Activated CD4-positive, alpha-beta memory T cell treated with anti-CD3 and anti-CD28 coated beads, Interleukin-2, amount 10 ng/mL, durations not matched to agents 7 days and 5 days (primary cell): ENCODE data around the gene AP2B1. TPM values are rescaled to one million over a fixed set of nuclear protein-coding genes. Genes with fewer than 3 reads are reported as not detected.

ENCODE experiments used
- CTCF ChIA-PET: fragments of 350-600 bp; sonication (Branson Sonifier 250); formaldehyde crosslinking; loops from one replicate; lab custom pipeline; 2021; ENCODE audit warnings: antibody characterized with exemption, inconsistent platforms; lab: Charles Lee
- POLR2A ChIA-PET: fragments of 350-600 bp; sonication (Branson Sonifier 250); formaldehyde crosslinking; loops from one replicate; lab custom pipeline; 2021; ENCODE audit warnings: antibody characterized with exemption; lab: Charles Lee
- DNase-seq: peaks from one replicate; pipeline ENCODE4 v3.0.0-alpha.2; 2020
- H3K27ac Mint-ChIP-seq: one replicate; pipeline ENCODE4 v1.8.0; 2021; ENCODE audit warnings: mild to moderate bottlenecking, mixed read lengths
- H3K27me3 Mint-ChIP-seq: one replicate; pipeline ENCODE4 v1.8.0; 2021; ENCODE audit warnings: mixed read lengths
- H3K36me3 Mint-ChIP-seq: one replicate; pipeline ENCODE4 v1.8.0; 2021; ENCODE audit warnings: low read depth, mixed read lengths
- H3K4me1 Mint-ChIP-seq: one replicate; pipeline ENCODE4 v1.8.0; 2021; ENCODE audit warnings: mixed read lengths
- H3K4me3 Mint-ChIP-seq: one replicate; pipeline ENCODE4 v1.8.0; 2021; ENCODE audit warnings: mild to moderate bottlenecking, mixed read lengths
- H3K9me3 Mint-ChIP-seq: one replicate; pipeline ENCODE4 v1.8.0; 2021; ENCODE audit warnings: mixed read lengths
- total RNA-seq, 2 experiments: library from RNA; stranded (reverse); gene quantifications; one replicate each; pipeline ENCODE4 v1.2.3, GENCODE V29; 2021

AP2B1 gene
- total RNA-seq, 2 experiments from 2014 or later, result 196 to 203 TPM

DNA sequence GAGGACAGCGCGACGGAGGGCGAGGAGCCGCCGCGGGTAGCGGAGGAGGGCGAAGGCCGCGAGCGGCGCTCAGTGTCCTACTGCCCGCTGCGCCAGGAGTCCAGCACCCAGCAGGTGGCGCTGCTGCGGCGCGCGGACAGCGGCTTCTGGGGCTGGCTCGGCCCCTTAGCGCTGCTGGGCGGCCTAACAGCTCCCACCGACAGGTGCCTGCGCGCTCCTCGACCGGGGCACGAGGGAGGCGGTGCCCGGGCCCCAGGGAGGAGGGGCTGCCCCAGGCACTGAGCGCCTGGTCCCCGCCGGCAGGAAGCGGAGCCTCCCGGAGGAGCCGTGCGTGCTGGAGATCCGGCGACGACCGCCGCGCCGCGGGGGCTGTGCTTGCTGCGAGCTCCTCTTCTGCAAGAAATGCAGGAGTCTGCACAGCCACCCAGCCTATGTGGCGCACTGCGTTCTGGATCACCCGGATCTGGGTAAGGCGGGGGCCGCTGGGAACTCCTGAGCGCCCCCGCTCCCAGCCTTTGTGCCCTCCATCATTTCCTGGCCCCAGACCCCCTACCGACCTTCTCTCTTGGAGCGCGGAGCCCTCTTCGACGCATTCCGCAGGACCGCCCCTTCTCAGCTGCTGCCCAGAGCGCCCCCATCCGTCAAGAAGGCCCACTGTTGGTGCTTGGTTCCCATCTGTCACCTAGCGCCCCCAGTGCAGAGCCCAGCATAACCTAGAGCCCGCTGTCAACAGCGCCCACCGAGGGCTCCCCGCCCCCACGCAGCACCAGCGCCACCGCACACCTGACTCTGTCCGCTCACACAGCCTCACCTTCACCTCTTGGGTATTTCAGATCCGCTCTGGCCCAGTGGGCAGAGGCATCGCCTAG lies 177.2 kb downstream of the AP2B1 start:
- H3K36me3 Mint-ChIP-seq, result no peaks in the 10 kb centered on the region
- no peaks in the 10 kb centered on the region for H3K9me3 Mint-ChIP-seq
- ChIA-PET POLR2A (interaction anchor here (0.8 to 7.6 kb wide), 6 partner anchors 21 to 176 kb away, joined by 3 to 89 read pairs (median 4); partner anchors contain the start of genes MMP28 and TAF15), CTCF (interaction anchor here (0.6 to 12.7 kb wide), 59 partner anchors 9 to 794 kb away, joined by 3 to 286 read pairs (median 5); partner anchors contain the start of genes CCL5, GAS2L2, MMP28 and RASL10B)
- peak overlapping the region; percentile 82 for H3K4me3 Mint-ChIP-seq
- peak overlapping the region; percentile 65 for H3K27ac Mint-ChIP-seq
- H3K27me3 Mint-ChIP-seq, result peaks cover 4% of the 10 kb centered on the region
- peaks cover 9% of the 10 kb centered on the region for H3K4me1 Mint-ChIP-seq
- peak; percentile 89 for DNase-seq

GRCh38 chr17:35765086-35765710 lies 178.1 kb downstream of the AP2B1 start:
- ChIA-PET CTCF (interaction anchor here (1.0 to 12.7 kb wide), 12 partner anchors 8 to 148 kb away, joined by 3 to 286 read pairs (median 6); partner anchors contain the start of gene TAF15), POLR2A (interaction anchor here (1.4 to 7.6 kb wide), 2 partner anchors 44 to 92 kb away, joined by 3 to 89 read pairs; partner anchors contain the start of gene TAF15)
- Mint-ChIP-seq H3K27me3 (peaks cover under 1% of the 10 kb centered on the region), H3K4me3 (peak overlapping the region; percentile 82), H3K27ac (no peak overlapping the region), H3K36me3 (no peaks in the 10 kb centered on the region), H3K4me1 (peaks cover 9% of the 10 kb centered on the region), H3K9me3 (no peaks in the 10 kb centered on the region)
- DNase-seq, result no peak

DNA sequence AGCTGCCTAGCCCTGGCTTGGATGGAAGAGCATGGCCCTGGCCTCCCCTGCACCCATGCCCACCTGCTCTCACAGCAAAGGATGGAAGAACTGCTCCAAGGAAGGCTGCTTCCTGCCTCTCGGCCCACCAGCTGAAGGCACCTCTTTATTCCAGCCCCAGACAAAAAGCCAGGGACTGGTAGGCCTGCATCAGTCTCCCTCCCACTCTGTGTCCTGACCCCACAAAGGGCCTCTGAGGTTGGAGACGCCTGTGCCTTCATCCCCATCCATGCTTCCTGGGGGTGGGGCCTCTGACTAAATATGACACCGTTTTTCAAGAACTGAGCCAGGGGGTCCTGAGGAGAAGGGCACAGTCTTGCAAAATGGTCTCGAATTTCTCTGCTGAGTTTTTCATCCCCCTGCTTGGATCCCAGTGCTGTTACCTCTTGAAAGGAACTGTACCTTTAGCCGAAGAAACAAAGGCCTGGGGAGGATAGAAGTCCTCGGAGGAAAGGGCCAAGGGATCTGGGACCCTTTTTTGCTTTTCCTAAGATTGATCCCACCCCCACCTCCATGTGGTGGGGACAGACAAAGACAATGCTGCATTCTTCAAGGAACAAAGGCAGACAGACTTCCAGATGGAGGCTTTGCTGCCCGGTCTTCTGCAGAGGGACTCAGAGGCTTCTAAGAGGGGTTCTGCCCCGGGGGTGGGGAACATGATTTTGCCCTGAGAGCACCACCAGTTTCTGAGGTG lies 178.8 kb downstream of the AP2B1 start:
- no peak for DNase-seq
- Mint-ChIP-seq H3K4me1 (peaks cover 9% of the 10 kb centered on the region), H3K27me3 (no peaks in the 10 kb centered on the region), H3K9me3 (no peaks in the 10 kb centered on the region), H3K36me3 (no peaks in the 10 kb centered on the region), H3K4me3 (no peak overlapping the region), H3K27ac (no peak overlapping the region)
- POLR2A ChIA-PET, result interaction anchor here (7.6 kb wide), 1 partner anchor 44 kb away, joined by 89 read pairs; the partner anchor contains the start of gene TAF15
- CTCF ChIA-PET, result interaction anchor here (1.0 to 12.7 kb wide), 6 partner anchors 8 to 42 kb away, joined by 3 to 286 read pairs (median 6); partner anchors contain the start of gene TAF15

DNA sequence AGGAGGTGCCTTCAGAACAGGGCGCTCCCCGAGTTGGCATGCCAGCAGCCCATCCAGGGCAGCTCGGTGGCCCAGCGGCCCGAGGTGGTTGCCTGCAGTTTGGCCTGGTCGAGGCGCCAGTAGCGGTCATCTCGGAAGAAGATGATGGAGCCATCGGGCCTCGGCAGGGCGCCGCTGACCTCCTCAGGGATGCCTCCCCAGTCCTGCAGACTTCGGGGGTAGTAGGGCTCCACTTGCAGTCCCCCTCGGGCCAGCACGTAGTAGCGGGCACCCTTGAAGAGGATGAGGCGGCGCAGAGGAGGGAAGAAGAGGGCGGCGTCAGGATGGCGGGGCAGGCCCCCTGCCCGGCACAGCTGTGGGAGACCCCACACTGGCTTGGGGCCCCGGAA lies 179.4 kb downstream of the AP2B1 start:
- POLR2A ChIA-PET, result interaction anchor here (7.6 kb wide), 1 partner anchor 43 kb away, joined by 89 read pairs; the partner anchor contains the start of gene TAF15
- no peaks in the 10 kb centered on the region for H3K36me3 Mint-ChIP-seq
- DNase-seq, result no peak
- no peak overlapping the region for H3K27ac Mint-ChIP-seq
- no peak overlapping the region for H3K4me3 Mint-ChIP-seq
- H3K27me3 Mint-ChIP-seq, result no peaks in the 10 kb centered on the region
- no peaks in the 10 kb centered on the region for H3K9me3 Mint-ChIP-seq
- CTCF ChIA-PET, result interaction anchor here (0.8 to 12.7 kb wide), 5 partner anchors 9 to 41 kb away, joined by 3 to 286 read pairs (median 4); partner anchors contain the start of gene TAF15
- H3K4me1 Mint-ChIP-seq, result peaks cover 9% of the 10 kb centered on the region

GRCh38 chr17:35766903-35767510 lies 179.9 kb downstream of the AP2B1 start:
- Mint-ChIP-seq H3K9me3 (no peaks in the 10 kb centered on the region), H3K36me3 (no peaks in the 10 kb centered on the region), H3K4me1 (peaks cover 9% of the 10 kb centered on the region), H3K27ac (no peak overlapping the region), H3K27me3 (peaks cover 3% of the 10 kb centered on the region), H3K4me3 (no peak overlapping the region)
- ChIA-PET POLR2A (interaction anchor here (7.6 kb wide), 1 partner anchor 42 kb away, joined by 89 read pairs; the partner anchor contains the start of gene TAF15), CTCF (interaction anchor here (0.8 to 12.7 kb wide), 6 partner anchors 9 to 41 kb away, joined by 3 to 286 read pairs (median 4); partner anchors contain the start of gene TAF15)
- DNase-seq, result peak; percentile 34

DNA sequence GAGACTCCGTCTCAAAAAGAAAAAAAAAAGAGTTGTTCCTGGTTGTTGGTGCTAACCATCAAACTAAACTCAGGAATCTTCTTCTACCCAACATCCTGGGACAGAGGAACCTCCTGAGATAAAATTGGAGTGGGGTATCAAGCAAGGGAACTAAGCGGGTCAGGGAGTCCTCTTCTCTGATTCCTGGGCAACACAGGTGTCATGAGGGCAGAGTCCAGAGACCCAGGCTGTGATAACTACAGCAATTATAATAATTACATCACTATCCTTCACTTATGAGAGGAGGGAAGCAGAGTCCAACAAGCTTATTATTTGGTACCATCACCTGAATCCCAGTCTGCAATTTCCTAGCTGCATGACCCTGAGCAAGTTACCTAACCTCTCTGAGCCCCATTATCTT lies 181.7 kb downstream of the AP2B1 start:
- ChIA-PET POLR2A (interaction anchor here (7.6 kb wide), 1 partner anchor 41 kb away, joined by 89 read pairs; the partner anchor contains the start of gene TAF15), CTCF (interaction anchor here (1.2 to 12.7 kb wide), 2 partner anchors 28 to 39 kb away, joined by 3 to 286 read pairs; partner anchors contain the start of gene TAF15)
- H3K4me3 Mint-ChIP-seq, result no peak overlapping the region
- no peak for DNase-seq
- no peaks in the 10 kb centered on the region for H3K9me3 Mint-ChIP-seq
- peaks cover 9% of the 10 kb centered on the region for H3K4me1 Mint-ChIP-seq
- H3K36me3 Mint-ChIP-seq, result no peaks in the 10 kb centered on the region
- peaks cover 11% of the 10 kb centered on the region for H3K27me3 Mint-ChIP-seq
- no peak overlapping the region for H3K27ac Mint-ChIP-seq

- no peaks in the 10 kb centered on the region for H3K36me3 Mint-ChIP-seq
- no peaks in the 10 kb centered on the region for H3K9me3 Mint-ChIP-seq
- CTCF ChIA-PET, result interaction anchor here (1.1 to 12.7 kb wide), 3 partner anchors 24 to 38 kb away, joined by 3 to 286 read pairs (median 3); partner anchors contain the start of gene TAF15
- POLR2A ChIA-PET, result interaction anchor here (7.6 kb wide), 1 partner anchor 39 kb away, joined by 89 read pairs; the partner anchor contains the start of gene TAF15
- DNase-seq, result no peak
- H3K4me1 Mint-ChIP-seq, result peaks cover under 1% of the 10 kb centered on the region
- peaks cover 11% of the 10 kb centered on the region for H3K27me3 Mint-ChIP-seq
- H3K4me3 Mint-ChIP-seq, result no peak overlapping the region
- H3K27ac Mint-ChIP-seq, result no peak overlapping the region
Observed at GRCh38 chr17:35769895-35770486, 182.9 kb downstream of the AP2B1 start.

- H3K36me3 Mint-ChIP-seq, result no peaks in the 10 kb centered on the region
- H3K27ac Mint-ChIP-seq, result no peak overlapping the region
- no peak overlapping the region for H3K4me3 Mint-ChIP-seq
- no peaks in the 10 kb centered on the region for H3K4me1 Mint-ChIP-seq
- peaks cover 23% of the 10 kb centered on the region for H3K27me3 Mint-ChIP-seq
- CTCF ChIA-PET, result interaction anchor here (1.5 kb wide), 1 partner anchor 8 kb away, joined by 7 read pairs; no protein-coding TSS in a partner anchor
- DNase-seq, result no peak
- POLR2A ChIA-PET, result no interaction called here
- no peaks in the 10 kb centered on the region for H3K9me3 Mint-ChIP-seq
Observed at GRCh38 chr17:35773129-35773528, 186.0 kb downstream of the AP2B1 start.

DNA sequence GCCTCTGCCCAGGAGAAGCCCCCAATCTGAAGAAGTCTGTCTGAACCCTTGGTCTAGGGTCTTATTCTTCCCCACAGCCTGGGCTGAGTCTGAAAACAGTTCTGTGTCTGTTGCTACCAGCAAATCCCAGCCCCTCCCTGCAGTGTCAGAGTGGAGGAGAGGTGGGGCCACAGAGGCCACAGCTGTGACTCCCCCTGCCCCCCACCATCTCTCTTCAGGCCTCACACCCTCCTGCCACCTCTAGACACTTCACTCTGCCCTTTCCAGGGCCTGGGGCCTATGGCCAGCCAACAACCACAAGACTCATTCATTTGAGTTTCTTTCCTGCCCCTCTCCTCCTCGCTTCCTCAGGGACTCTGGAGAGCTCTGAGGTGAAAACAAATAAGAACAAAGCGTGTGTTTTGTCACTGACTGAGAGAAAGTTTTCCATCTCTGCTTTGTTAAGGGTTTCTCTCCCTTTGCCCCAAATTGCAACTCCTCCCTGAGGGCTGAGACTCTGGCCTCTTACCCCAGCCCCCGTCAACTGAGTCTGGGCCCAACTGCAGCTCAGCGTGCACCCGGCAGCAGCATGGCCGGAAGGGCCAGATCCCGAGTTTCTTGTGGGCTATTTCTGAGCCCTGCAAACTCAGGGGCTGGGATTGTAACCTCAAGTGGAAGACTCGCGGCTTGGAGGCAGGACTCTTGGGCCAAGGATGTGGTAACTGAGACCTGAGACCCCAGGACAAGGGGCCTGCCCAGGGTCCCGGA lies 186.7 kb downstream of the AP2B1 start:
- Mint-ChIP-seq H3K36me3 (no peaks in the 10 kb centered on the region), H3K27ac (no peak overlapping the region), H3K9me3 (no peaks in the 10 kb centered on the region), H3K27me3 (peaks cover 29% of the 10 kb centered on the region), H3K4me1 (no peaks in the 10 kb centered on the region), H3K4me3 (no peak overlapping the region)
- ChIA-PET CTCF (interaction anchor here (1.5 kb wide), 1 partner anchor 9 kb away, joined by 7 read pairs; no protein-coding TSS in a partner anchor), POLR2A (interaction anchor here (1.1 kb wide), 1 partner anchor 35 kb away, joined by 3 read pairs; the partner anchor contains the start of gene TAF15)
- no peak for DNase-seq

DNA sequence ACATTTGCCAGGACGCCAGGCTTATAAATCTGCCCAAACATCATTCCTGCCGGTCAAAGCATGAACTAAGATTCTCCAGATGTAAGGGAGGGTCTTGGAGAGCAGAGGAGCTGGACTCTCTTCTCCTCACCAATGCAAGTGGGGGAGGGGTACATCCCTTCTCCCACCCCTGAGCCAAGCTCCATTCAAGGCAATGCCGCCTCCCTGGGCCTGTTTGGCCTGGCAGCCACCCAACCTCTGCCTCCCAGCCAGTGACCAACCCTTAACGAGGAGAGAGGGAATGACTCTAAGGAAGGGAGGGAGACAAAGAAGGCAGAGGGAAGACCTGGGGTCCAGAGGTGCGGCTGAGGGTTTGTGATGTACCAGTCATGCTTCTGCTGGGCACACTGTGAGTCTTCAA lies 187.4 kb downstream of the AP2B1 start:
- Mint-ChIP-seq H3K36me3 (no peaks in the 10 kb centered on the region), H3K4me1 (no peaks in the 10 kb centered on the region), H3K9me3 (no peaks in the 10 kb centered on the region), H3K27ac (no peak overlapping the region), H3K27me3 (peaks cover 31% of the 10 kb centered on the region), H3K4me3 (no peak overlapping the region)
- DNase-seq, result no peak
- POLR2A ChIA-PET, result interaction anchor here (1.1 kb wide), 1 partner anchor 34 kb away, joined by 3 read pairs; the partner anchor contains the start of gene TAF15
- CTCF ChIA-PET, result interaction anchor here (1.5 to 2.5 kb wide), 2 partner anchors 10 kb away, joined by 7 to 9 read pairs; no protein-coding TSS in a partner anchor
